Astrocyte (in vitro differentiated cells and primary cell): ENCODE results near the gene PTCH1. TPM values are rescaled to one million over a fixed set of nuclear protein-coding genes. Genes with fewer than 3 reads are reported as not detected.
A peak's percentile ranks its signal among the peaks of the same experiment; 100 is the strongest.

Experiments used
- DNase-seq: peaks from one replicate; pipeline ENCODE4 v3.0.0-alpha.2; 2010; ENCODE audit warnings: low read depth
- FAIRE-seq: peaks from 2 replicates; lab custom pipeline; 2011; peaks lifted over from hg19 to GRCh38; lab: Jason Lieb, UNC
- H2AFZ ChIP-seq: 2 replicates; pipeline ENCODE4 v1.6.0; 2012; ENCODE audit warnings: low read depth, low read length, inconsistent platforms
- H3K27ac ChIP-seq: 2 replicates; pipeline ENCODE4 v1.5.1; 2011; ENCODE audit warnings: low read depth, low read length, inconsistent platforms
- H3K27me3 ChIP-seq: 2 replicates; pipeline ENCODE4 v1.6.0; 2011; ENCODE audit warnings: low read length, inconsistent platforms; ENCODE audit not compliant: insufficient read depth
- H3K36me3 ChIP-seq: 2 replicates; pipeline ENCODE4 v1.5.1; 2011; ENCODE audit warnings: low read length, inconsistent platforms; ENCODE audit not compliant: insufficient read depth
- H3K4me1 ChIP-seq: 2 replicates; pipeline ENCODE4 v1.5.1; 2011; ENCODE audit warnings: low read length, inconsistent platforms; ENCODE audit not compliant: insufficient read depth
- H3K4me2 ChIP-seq: 2 replicates; pipeline ENCODE4 v1.6.0; 2012; ENCODE audit warnings: low read length, inconsistent platforms
- H3K4me3 ChIP-seq: 2 replicates; pipeline ENCODE4 v1.5.1; 2011; ENCODE audit warnings: low read depth, mild to moderate bottlenecking, low read length, inconsistent platforms; ENCODE audit not compliant: insufficient read depth
- H3K79me2 ChIP-seq: 2 replicates; pipeline ENCODE4 v1.6.0; 2012; ENCODE audit warnings: mild to moderate bottlenecking, low read length, inconsistent platforms; ENCODE audit not compliant: insufficient read depth
- H3K9ac ChIP-seq: 2 replicates; pipeline ENCODE4 v1.6.0; 2012; ENCODE audit warnings: mild to moderate bottlenecking, low read length, inconsistent platforms
- H3K9me3 ChIP-seq: 2 replicates; pipeline ENCODE4 v1.5.1; 2012; ENCODE audit warnings: low read depth, mild to moderate bottlenecking, low read length, inconsistent platforms; ENCODE audit not compliant: insufficient read depth
- H4K20me1 ChIP-seq: 2 replicates; pipeline ENCODE4 v1.6.0; 2012; ENCODE audit warnings: low read length, inconsistent platforms; ENCODE audit not compliant: insufficient read depth
- H3K27ac Mint-ChIP-seq: one replicate; pipeline ENCODE4 v1.8.0; 2021; ENCODE audit warnings: mild to moderate bottlenecking, mixed read lengths; ENCODE audit not compliant: unreplicated experiment
- H3K27me3 Mint-ChIP-seq: one replicate; pipeline ENCODE4 v1.8.0; 2021; ENCODE audit warnings: low read depth, mixed read lengths; ENCODE audit not compliant: unreplicated experiment
- H3K36me3 Mint-ChIP-seq: one replicate; pipeline ENCODE4 v1.8.0; 2021; ENCODE audit warnings: low read depth, mixed read lengths; ENCODE audit not compliant: unreplicated experiment
- H3K4me1 Mint-ChIP-seq: one replicate; pipeline ENCODE4 v1.8.0; 2021; ENCODE audit warnings: low read depth, mixed read lengths; ENCODE audit not compliant: unreplicated experiment
- H3K4me3 Mint-ChIP-seq: one replicate; pipeline ENCODE4 v1.8.0; 2021; ENCODE audit warnings: mild to moderate bottlenecking, moderate library complexity, mixed read lengths; ENCODE audit not compliant: unreplicated experiment
- H3K9me3 Mint-ChIP-seq: one replicate; pipeline ENCODE4 v1.8.0; 2021; ENCODE audit warnings: mild to moderate bottlenecking, mixed read lengths; ENCODE audit not compliant: unreplicated experiment
- EZH2 ChIP-seq: IDR thresholded peaks from 2 replicates; pipeline ENCODE4 v1.6.1; 2012; ENCODE audit warnings: mild to moderate bottlenecking, low read length, inconsistent platforms; ENCODE audit not compliant: insufficient read depth
- total RNA-seq: library from RNA; stranded (reverse); gene quantifications from 2 replicates; pipeline ENCODE4 v1.2.1, GENCODE V29; 2021
- TF ChIP-seq, protein P1 (sequence below): IDR thresholded peaks from 2 replicates; pipeline ENCODE4 v1.5.1; 2011; ENCODE audit warnings: low read depth, mild to moderate bottlenecking, inconsistent platforms, low read length, moderate library complexity; ENCODE audit not compliant: insufficient read depth

PTCH1 gene
- total RNA-seq, 1 donor from 2014 or later: 21.3 TPM

DNA sequence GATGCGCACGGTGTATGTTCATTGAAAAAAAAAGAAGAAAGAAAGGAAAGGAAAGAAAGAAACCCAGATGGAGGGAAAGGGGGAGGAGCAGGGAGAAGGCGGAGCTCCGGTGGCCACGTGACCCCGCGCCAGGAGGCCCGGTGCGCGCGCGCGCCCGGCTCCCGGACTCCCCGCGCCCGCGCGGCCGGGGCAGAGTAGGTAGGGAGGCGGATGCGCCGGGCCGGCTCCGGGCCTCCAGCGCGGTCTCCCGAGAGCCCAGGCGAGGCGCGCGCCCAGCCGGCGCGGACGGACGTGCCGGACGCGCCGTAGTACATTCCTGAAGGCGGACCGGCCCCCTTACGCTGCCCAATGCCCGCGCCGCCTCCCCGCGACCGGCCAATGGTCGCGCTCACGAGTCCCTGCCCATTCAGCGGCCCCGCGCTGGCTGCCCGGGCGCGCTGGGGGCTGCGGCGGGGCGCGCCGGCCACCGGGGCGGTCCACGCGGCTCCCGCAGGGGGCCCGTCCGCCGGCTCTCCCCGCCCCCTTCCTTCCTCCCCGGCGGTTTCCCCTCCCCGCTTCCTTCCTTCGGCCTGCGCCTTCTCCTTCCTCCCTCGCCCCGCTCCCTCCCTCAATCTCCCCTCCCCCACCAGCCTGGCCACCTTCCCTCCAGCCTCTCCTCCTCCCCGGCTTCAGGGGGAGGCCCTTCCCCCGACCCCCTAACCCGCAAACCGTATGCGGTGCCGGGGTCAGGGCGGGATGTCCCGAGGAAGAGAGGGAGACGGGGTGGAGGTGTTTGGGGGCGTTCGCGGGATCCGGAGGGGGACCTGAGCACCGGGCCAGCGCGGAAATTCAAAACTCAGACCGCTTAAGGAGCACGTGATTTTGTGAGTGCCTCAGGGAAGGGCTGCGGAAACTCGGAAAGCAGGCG lies 5.8 kb downstream of the PTCH1 start:
- Histone ChIP-seq H3K9me3 (no peaks in the 10 kb centered on the region), H3K4me1 (peaks cover 27% of the 10 kb centered on the region), H3K27ac (peak overlapping the region; percentile 69), H3K36me3 (no peaks in the 10 kb centered on the region), H3K79me2 (no peaks in the 10 kb centered on the region), H3K4me3 (peak overlapping the region; percentile 85), H3K27me3 (peaks cover 16% of the 10 kb centered on the region), H3K9ac (peak overlapping the region; percentile 85), H2AFZ (peak overlapping the region; percentile 74), H4K20me1 (no peaks in the 10 kb centered on the region), H3K4me2 (peak overlapping the region; percentile 100)
- H3K27ac Mint-ChIP-seq: peak overlapping the region; percentile 95
- peaks cover 24% of the 10 kb centered on the region for H3K27me3 Mint-ChIP-seq
- peak overlapping the region; percentile 94 for H3K4me3 Mint-ChIP-seq
- DNase-seq (peak; percentile 88), FAIRE-seq (no peak)
- H3K36me3 Mint-ChIP-seq: no peaks in the 10 kb centered on the region
- peaks cover 2% of the 10 kb centered on the region for H3K9me3 Mint-ChIP-seq
- H3K4me1 Mint-ChIP-seq: peaks cover 14% of the 10 kb centered on the region
- no peak for TF ChIP-seq EZH2
- TF ChIP-seq, protein P1, sequence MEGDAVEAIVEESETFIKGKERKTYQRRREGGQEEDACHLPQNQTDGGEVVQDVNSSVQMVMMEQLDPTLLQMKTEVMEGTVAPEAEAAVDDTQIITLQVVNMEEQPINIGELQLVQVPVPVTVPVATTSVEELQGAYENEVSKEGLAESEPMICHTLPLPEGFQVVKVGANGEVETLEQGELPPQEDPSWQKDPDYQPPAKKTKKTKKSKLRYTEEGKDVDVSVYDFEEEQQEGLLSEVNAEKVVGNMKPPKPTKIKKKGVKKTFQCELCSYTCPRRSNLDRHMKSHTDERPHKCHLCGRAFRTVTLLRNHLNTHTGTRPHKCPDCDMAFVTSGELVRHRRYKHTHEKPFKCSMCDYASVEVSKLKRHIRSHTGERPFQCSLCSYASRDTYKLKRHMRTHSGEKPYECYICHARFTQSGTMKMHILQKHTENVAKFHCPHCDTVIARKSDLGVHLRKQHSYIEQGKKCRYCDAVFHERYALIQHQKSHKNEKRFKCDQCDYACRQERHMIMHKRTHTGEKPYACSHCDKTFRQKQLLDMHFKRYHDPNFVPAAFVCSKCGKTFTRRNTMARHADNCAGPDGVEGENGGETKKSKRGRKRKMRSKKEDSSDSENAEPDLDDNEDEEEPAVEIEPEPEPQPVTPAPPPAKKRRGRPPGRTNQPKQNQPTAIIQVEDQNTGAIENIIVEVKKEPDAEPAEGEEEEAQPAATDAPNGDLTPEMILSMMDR: no peak

DNA sequence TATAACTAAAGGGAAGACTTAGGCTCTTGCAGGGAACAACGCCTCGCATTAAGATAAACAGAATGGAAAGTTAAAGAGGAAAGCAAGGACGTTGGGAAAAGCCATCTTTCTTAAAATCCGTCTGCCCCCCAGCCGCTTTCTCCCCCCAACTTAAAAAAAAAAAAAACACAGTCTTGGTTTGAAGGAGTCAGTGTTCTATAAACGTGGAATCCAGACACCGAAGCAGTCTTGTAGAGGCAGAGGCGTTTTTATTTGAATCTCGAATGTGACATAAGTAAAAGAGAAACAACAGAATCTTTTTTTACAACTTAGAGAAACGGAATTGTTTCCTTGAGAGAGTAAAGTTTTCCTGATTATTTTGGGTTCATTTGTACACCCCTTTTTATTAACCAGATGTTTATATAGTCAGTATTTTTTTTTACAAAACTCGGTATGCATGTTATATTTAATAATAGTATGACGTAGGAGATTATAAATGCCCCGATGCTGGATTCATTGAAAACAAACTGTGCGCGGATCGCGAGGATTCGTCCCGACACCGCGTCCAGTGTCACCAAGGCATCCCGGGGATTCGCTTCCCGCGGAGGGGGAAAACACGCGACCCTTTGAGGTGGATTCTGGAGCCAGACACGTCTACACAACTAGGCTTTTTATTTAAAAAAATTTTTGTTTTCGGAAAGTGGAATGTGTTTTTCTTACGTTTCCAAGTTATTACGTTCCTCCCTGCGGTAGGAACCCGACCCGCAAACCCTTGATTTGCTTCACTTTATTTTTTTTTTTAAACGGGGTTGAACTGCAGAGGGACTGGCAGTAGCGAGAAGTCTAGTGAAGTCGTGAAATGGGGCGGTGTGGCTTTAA lies 6.7 kb downstream of the PTCH1 start:
- H3K9me3 ChIP-seq: no peaks in the 10 kb centered on the region
- H4K20me1 ChIP-seq: peaks cover under 1% of the 10 kb centered on the region
- Mint-ChIP-seq H3K9me3 (peaks cover 2% of the 10 kb centered on the region), H3K36me3 (no peaks in the 10 kb centered on the region), H3K27ac (peak overlapping the region; percentile 95), H3K27me3 (peaks cover 19% of the 10 kb centered on the region), H3K4me3 (peak overlapping the region; percentile 94), H3K4me1 (peaks cover 14% of the 10 kb centered on the region)
- peaks cover 21% of the 10 kb centered on the region for H3K4me1 ChIP-seq
- peaks cover 10% of the 10 kb centered on the region for H3K27me3 ChIP-seq
- no peak for TF ChIP-seq EZH2
- TF ChIP-seq, protein P1: no peak
- FAIRE-seq (no peak), DNase-seq (no peak)
- peak overlapping the region; percentile 74 for H2AFZ ChIP-seq
- H3K4me2 ChIP-seq: peak overlapping the region; percentile 100
- no peaks in the 10 kb centered on the region for H3K79me2 ChIP-seq
- H3K36me3 ChIP-seq: no peaks in the 10 kb centered on the region
- H3K27ac ChIP-seq: peak overlapping the region; percentile 69
- peak overlapping the region; percentile 85 for H3K9ac ChIP-seq
- H3K4me3 ChIP-seq: peak overlapping the region; percentile 85
